ENCODE data around the gene BDNF.

BDNF gene

DNA sequence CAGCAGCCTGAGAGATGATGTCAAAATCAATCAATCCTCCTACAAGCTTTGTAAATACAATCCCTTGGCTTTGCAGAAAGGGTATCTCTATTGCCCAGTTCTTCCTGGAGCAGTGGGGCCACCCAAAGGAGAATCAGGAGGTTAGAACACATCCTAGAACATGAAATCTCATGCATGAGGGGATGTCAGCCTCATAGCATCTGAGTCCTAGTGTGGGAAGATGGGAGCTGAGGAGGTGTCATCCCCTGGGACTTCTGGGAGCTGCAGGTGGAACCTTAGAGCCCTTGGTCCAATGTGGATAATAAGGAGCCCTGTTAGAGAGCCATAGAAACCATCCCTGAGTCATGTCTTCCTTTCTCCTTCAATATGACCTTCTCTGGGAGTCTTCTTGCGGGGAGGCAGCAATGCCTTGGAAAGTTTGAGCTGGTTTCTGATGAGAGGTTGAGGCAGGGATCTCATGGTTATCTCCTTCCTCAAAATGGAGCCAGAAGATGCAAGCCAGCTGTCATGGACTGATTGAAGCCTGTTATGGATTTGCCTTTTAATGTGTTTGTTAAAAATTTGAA is 74.8 kb downstream of the BDNF start:
- DNase-seq (ENCODE audit: low read depth): no peak

DNA sequence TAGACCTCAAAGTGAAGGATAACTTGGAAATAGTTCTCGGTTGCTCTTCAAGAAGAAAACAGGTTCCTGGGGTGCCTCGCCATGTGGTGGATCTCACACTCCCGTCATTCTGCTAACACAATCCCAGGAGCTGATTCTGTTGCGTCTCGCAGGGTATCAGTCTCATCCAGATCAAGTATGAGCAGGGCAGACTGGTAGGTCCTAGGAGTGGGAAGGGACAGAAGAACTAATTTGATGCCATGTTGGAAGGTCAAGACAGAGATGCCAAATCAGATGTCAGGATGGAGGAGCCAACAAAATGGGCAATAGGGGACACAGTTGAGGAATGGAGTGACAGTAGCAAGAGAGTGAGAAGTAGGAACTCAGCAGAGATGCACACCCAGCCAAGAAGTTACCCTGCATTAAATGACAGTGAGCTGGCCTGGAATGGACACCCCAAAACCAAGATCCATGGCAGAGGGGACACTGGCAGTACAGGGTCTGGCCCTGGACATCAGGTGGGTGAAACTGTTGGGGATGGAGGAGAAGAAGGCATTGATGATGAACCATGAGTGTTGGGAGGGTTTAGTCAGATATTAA is 76.2 kb downstream of the BDNF start:
- DNase-seq (ENCODE audit: low read depth): no peak

DNA sequence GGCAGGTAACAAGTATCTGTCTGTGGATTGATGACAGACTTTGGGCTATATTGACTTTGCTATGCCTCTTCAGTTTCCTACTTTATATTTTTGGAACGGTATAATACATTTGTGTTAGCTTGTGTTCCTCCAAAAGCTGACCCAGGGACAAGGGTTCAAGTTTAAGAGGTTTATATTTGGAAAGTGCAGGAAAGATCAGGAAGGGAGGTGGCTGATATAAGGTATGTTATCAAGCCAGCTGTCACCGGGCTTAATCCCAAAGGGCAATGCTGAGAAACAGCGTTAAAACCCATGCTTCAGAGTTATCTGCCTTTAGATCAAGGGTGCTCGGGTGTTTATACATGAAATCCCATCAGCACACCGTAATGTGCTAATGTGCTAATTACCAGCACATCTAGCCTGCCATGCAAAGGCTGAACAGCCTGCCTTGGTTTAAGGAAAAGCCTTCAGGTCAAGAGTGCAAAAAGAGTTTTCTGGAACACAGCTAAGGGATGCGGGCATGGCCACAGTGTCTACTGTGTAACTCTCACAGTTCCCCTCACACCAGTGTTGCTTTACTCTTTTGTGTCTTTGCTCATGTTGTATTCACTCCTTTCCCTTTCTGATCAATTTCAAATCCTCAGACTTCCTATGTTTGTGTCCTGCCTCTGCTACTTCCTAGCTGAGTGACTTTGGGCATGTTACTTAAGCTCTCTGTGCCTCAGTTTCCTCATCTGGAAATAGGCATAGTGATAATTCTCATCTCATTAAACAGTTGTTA is 77.5 kb downstream of the BDNF start:
- DNase-seq (ENCODE audit: low read depth): no peak

DNA sequence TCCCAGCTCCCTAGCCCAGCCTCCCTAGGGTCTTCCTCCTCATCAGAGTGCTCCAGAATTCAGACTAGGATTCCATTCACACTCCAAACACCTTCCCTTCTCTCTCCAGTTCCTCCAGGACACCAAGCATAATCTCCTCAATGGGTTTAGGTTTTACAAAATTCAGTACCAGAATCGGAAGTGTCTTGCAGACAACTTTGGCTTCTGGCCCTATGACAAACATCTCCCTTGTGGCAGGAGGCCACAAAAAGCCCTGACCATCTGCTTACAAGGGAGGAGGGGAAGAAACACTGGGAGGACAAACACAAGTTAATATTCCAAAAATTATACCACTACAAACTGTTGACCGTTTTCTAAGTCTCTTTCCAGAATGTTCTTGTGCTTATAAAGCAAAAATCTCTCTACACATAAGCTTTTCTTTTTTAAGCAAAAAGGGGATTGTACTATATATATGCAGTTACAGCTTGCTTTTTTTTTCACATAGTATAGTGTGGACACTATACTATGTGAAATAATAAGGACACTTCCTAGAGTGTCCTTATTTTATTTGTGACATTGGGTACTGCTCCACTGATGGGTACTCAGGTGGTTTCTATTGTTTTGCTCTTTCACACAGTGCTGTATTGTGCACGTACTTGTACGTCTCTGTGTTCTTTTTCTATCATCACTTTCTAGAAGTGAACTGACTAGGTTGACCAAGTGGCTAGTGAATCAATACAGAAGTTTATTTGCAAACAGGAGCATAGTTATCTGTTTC is 78.7 kb downstream of the BDNF start:
- DNase-seq (ENCODE audit: low read depth): peak; percentile 41

GRCh38 chr11:27619763-27620335 is 80.4 kb downstream of the BDNF start:
- DNase-seq (ENCODE audit: low read depth): no peak

- no peak for DNase-seq (ENCODE audit: low read depth)
Measured at GRCh38 chr11:27619039-27619574, 81.1 kb downstream of the BDNF start.

GRCh38 chr11:27618281-27618915 is 81.9 kb downstream of the BDNF start:
- no peak for DNase-seq (ENCODE audit: low read depth)

- no peak for DNase-seq (ENCODE audit: low read depth)
Measured at GRCh38 chr11:27616711-27617110, 83.5 kb downstream of the BDNF start.

- no peak for DNase-seq (ENCODE audit: low read depth)
Measured at GRCh38 chr11:27615833-27616232, 84.4 kb downstream of the BDNF start.

- no peak for DNase-seq (ENCODE audit: low read depth)
Measured at GRCh38 chr11:27614092-27614491, 86.2 kb downstream of the BDNF start.

GRCh38 chr11:27612932-27613880 is 87.0 kb downstream of the BDNF start:
- DNase-seq (ENCODE audit: low read depth): no peak

GRCh38 chr11:27611947-27612455 is 88.3 kb downstream of the BDNF start:
- DNase-seq (ENCODE audit: low read depth): no peak

DNA sequence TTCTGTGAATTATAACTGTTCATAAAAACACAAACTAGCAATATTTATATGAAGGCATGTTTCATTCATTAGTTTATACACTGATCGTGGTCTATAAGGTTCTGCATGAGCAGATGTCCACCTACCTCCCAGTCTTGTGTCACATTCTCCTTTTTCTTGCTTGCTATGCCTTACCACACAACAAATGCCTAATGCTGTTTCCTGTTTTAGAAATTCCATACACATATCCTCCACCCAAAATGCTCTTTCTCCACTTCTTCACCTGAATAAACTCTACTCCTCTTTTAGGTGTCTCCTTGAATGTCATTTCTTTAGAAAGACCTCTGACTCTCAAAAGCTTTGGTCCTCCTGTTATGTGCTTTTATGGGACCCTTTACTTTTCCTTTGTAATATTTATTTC is 88.9 kb downstream of the BDNF start:
- no peak for DNase-seq (ENCODE audit: low read depth)

DNA sequence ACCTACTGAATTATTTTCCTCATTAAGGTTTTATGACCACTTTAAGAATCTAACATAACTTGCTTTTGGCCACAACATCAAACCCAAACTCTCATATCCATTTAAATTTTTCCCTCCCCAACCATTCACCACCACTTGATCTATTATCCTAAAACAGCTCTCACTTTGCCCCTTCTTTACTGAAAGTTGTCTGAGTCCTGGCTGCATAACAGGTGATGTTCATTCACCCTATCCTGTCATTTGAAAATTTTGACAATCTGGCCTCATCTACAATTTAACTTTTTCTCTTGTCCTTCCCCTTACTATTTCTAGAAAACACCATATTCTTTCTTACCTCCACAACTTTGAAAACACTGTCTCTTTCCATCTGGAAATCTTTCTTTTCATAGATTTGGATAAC is 89.3 kb downstream of the BDNF start:
- DNase-seq (ENCODE audit: low read depth): no peak

- DNase-seq (ENCODE audit: low read depth): no peak
Measured at GRCh38 chr11:27610280-27610679, 90.0 kb downstream of the BDNF start.

DNA sequence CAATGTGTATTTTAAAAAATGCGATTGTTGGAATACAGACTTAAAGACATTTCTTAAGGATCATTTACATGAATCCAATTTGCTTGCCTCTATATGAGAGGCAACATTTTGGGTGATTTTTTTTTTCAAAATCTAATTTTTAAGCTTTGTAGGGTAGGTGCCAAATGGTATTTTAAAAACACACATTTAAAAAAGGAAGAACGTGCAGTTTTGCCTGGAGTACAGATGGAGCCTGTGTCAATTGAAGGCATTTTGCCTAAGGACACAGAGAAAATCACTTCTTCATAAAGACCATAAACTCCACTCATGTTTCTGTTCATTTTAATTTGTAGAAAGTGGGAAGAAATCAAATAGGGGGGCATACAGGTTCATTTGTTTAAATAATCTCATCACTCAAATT is 91.3 kb downstream of the BDNF start:
- DNase-seq (ENCODE audit: low read depth): no peak

- no peak for DNase-seq (ENCODE audit: low read depth)
Measured at GRCh38 chr11:27605422-27605821, 94.8 kb downstream of the BDNF start.
